KMS-11 (cell line): Measurements from ENCODE around the gene CCL1.
"Not testable (repeated sequence)": the region's sequence is repeated elsewhere in the genome, so short reads cannot be mapped to it uniquely, and the experiment has no call there.

Source experiments
- H2AFZ ChIP-seq: fragments of 200-600 bp; sonication (generic); 2 replicates; pipeline ENCODE4 v1.6.1; 2016; ENCODE audit warnings: antibody characterized with exemption, mixed run types, low read depth
- H3K27ac ChIP-seq: fragments of 200-600 bp; sonication (generic); 2 replicates; pipeline ENCODE4 v1.6.1; 2016; ENCODE audit warnings: mild to moderate bottlenecking, mixed run types
- H3K27me3 ChIP-seq: fragments of 200-600 bp; sonication (generic); 2 replicates; pipeline ENCODE4 v1.6.1; 2017; ENCODE audit warnings: mild to moderate bottlenecking, low read depth, mixed run types, moderate library complexity; ENCODE audit not compliant: insufficient read depth
- H3K36me3 ChIP-seq: fragments of 200-600 bp; sonication (generic); 2 replicates; pipeline ENCODE4 v1.6.1; 2017; ENCODE audit warnings: mild to moderate bottlenecking, mixed run types; ENCODE audit not compliant: insufficient read depth
- H3K4me1 ChIP-seq: fragments of 200-600 bp; sonication (generic); 2 replicates; pipeline ENCODE4 v1.6.1; 2016; ENCODE audit warnings: mild to moderate bottlenecking, low read depth, mixed run types; ENCODE audit not compliant: poor library complexity, severe bottlenecking
- H3K4me2 ChIP-seq: fragments of 200-600 bp; sonication (generic); 2 replicates; pipeline ENCODE4 v1.7.0; 2016; ENCODE audit warnings: mild to moderate bottlenecking, mixed run types
- H3K4me3 ChIP-seq: fragments of 200-600 bp; sonication (generic); IDR thresholded peaks from 2 replicates; pipeline ENCODE4 v1.6.1; 2017; ENCODE audit warnings: low read depth, low read length, mixed read lengths; ENCODE audit not compliant: insufficient read depth
- H3K79me2 ChIP-seq: fragments of 200-600 bp; sonication (generic); 2 replicates; pipeline ENCODE4 v1.6.1; 2016; ENCODE audit warnings: low read depth, mixed run types; ENCODE audit not compliant: insufficient read depth
- H3K9ac ChIP-seq: fragments of 200-600 bp; sonication (generic); 2 replicates; pipeline ENCODE4 v1.6.1; 2016; ENCODE audit warnings: mild to moderate bottlenecking, mixed run types
- H4K20me1 ChIP-seq: fragments of 200-600 bp; sonication (generic); 2 replicates; pipeline ENCODE4 v1.6.1; 2016; ENCODE audit warnings: mild to moderate bottlenecking, mixed run types; ENCODE audit not compliant: insufficient read depth
- TF ChIP-seq, protein P1 (sequence below): fragments of 200-600 bp; sonication (generic); conservative IDR thresholded peaks from 2 replicates; pipeline ENCODE4 v1.6.1; 2017; ENCODE audit warnings: low read depth, mild to moderate bottlenecking, antibody characterized with exemption, low read length, moderate library complexity, mixed read lengths

Gene CCL1

DNA sequence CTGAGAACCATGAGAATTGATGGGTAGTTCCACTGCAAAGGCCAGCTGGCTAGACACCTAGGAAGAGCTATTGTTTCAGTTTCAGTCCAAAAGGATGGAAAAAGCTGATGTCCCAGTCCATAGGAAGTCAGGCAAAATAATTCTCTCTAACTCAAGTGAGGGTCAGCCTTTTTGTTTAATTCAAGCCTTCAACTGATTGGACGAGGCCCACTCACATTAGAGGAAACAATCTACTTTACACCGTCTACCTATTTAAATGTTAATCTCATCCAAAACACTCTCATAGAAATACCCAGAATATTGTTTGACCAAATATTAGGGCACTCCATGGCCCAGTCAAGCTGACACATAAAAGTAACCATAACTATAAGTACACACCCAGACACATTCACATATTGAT is 21.1 kb downstream of the CCL1 start:
- Histone ChIP-seq H3K27me3 (no peaks in the 10 kb centered on the region), H3K4me3 (no peak overlapping the region), H3K79me2 (no peaks in the 10 kb centered on the region), H3K36me3 (no peaks in the 10 kb centered on the region), H3K9ac (no peak overlapping the region), H3K27ac (no peak overlapping the region), H4K20me1 (no peaks in the 10 kb centered on the region), H3K4me2 (no peak overlapping the region), H2AFZ (no peak overlapping the region), H3K4me1 (peaks cover 3% of the 10 kb centered on the region)
- TF ChIP-seq, protein P1, sequence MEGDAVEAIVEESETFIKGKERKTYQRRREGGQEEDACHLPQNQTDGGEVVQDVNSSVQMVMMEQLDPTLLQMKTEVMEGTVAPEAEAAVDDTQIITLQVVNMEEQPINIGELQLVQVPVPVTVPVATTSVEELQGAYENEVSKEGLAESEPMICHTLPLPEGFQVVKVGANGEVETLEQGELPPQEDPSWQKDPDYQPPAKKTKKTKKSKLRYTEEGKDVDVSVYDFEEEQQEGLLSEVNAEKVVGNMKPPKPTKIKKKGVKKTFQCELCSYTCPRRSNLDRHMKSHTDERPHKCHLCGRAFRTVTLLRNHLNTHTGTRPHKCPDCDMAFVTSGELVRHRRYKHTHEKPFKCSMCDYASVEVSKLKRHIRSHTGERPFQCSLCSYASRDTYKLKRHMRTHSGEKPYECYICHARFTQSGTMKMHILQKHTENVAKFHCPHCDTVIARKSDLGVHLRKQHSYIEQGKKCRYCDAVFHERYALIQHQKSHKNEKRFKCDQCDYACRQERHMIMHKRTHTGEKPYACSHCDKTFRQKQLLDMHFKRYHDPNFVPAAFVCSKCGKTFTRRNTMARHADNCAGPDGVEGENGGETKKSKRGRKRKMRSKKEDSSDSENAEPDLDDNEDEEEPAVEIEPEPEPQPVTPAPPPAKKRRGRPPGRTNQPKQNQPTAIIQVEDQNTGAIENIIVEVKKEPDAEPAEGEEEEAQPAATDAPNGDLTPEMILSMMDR, result no peak

DNA sequence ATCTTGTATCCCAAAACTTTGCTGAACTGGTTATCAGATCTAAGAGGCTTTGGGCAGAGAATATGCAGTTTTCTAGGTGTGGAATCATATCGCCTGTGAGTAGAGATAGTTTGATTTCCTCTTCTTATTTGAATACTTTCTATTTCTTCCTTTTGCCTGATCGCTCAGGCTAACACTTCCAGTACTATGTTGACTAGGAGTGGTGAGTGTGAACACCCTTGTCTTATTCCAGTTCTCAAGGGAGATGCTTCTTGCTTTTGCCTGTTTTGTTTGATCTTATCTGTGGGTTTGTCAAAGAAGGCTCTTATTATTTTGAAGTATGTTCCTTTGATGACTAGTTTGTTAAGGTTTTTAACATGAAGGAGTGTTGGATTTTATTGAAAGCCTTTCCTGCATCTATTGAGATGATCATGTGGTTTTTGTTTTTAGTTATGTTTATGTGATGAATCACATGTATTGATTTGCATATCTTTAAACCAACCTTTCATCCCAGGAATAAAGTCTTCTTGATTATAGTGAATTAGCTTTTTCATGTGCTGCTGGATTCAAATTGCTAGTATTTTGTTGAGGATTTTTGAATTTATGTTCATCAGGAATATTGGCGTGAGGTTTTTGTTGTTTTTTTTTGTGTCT is 23.8 kb downstream of the CCL1 start:
- Histone ChIP-seq H3K79me2 (no peaks in the 10 kb centered on the region), H3K36me3 (no peaks in the 10 kb centered on the region), H3K4me2 (no peak overlapping the region), H3K4me1 (no peaks in the 10 kb centered on the region), H4K20me1 (no peaks in the 10 kb centered on the region), H3K27me3 (no peaks in the 10 kb centered on the region), H3K9ac (no peak overlapping the region), H3K27ac (no peak overlapping the region), H3K4me3 (no peak overlapping the region), H2AFZ (no peak overlapping the region)
- TF ChIP-seq, protein P1, result no peak

DNA sequence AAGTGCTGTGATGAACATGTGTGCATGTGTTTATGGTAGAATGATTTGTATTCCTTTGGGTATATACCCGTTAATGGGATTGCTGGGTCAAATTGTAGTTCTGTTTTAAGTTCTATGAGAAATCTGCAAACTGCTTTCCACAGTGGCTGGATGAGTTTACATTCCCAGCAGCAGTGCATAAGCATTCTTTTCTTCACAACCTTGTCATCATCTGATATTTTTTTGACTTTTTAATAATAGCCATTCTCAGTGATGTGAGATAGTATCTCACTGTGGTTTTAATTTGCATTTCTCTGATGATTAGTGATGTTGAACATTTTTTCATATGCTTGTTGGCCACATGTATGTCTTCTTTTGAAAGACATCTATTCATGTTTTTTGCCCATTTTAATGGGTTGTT is 25.3 kb downstream of the CCL1 start:
- no peak overlapping the region for H3K4me3 ChIP-seq
- H3K27ac ChIP-seq, result no peak overlapping the region
- TF ChIP-seq, protein P1, result no peak
- no peaks in the 10 kb centered on the region for H3K4me1 ChIP-seq
- H2AFZ ChIP-seq, result no peak overlapping the region
- no peaks in the 10 kb centered on the region for H3K79me2 ChIP-seq
- H3K4me2 ChIP-seq, result no peak overlapping the region
- H3K27me3 ChIP-seq, result no peaks in the 10 kb centered on the region
- H3K9ac ChIP-seq, result no peak overlapping the region
- no peaks in the 10 kb centered on the region for H4K20me1 ChIP-seq
- no peaks in the 10 kb centered on the region for H3K36me3 ChIP-seq

DNA sequence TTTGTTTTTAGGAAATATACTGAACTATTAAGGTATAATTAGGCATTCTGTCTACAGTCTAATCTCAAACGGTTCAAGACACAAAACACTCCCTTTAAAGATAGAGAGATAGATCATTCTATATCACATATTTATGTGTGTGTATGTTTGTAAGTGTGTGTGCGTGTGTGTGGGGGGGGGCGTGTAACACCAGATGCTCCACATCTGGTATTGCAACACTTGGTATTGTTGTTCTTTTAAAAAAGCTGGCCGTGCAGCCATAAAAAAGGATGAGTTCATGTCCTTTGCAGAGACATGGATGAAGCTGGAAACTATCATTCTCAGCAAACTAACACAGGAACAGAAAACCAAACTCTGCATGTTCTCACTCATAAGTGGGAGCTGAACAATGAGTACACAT is 35.5 kb downstream of the CCL1 start:
- H3K4me2 ChIP-seq, H2AFZ ChIP-seq, H3K4me3 ChIP-seq, H3K9ac ChIP-seq, H3K27ac ChIP-seq, H4K20me1 ChIP-seq, H3K36me3 ChIP-seq, H3K27me3 ChIP-seq, H3K4me1 ChIP-seq, H3K79me2 ChIP-seq: not testable (repeated sequence)

DNA sequence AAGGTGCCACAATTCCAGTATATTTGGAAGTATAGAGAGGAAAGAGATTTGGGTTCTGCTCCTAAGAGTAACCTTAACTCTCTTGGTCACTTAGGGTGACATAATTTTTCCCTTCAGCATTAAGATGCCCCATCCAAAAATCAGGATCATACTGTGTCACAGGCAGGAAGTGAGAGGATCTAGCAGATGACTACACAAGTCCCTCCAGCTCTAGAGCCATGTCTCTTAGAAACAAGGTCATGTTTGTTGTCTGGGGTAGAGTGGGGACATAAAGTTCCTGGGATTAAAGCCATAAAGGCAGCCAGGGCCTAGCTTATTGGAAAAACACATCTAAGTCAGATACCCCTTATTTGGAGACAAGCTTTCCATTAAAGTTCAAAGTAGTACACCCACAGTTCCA is 41.1 kb downstream of the CCL1 start:
- Histone ChIP-seq H4K20me1 (no peaks in the 10 kb centered on the region), H3K4me1 (no peaks in the 10 kb centered on the region), H3K27me3 (no peaks in the 10 kb centered on the region), H3K4me2 (no peak overlapping the region), H3K27ac (no peak overlapping the region), H3K79me2 (no peaks in the 10 kb centered on the region), H3K9ac (no peak overlapping the region), H3K4me3 (no peak overlapping the region), H2AFZ (no peak overlapping the region), H3K36me3 (no peaks in the 10 kb centered on the region)
- TF ChIP-seq, protein P1, result no peak
